GOT3 (cell line): ENCODE results near the gene SPTBN4.
"Not testable (repeated sequence)": the region's sequence is repeated elsewhere in the genome, so short reads cannot be mapped to it uniquely, and the experiment has no call there.

Experiments
- DNase-seq: peaks from one replicate; lab custom pipeline; 2025; ENCODE audit warnings: mixed read lengths; lab: John Stamatoyannopoulos, UW

SPTBN4 gene

GRCh38 chr19:40466985-40467734, at the start of gene SPTBN4:
TSS of gene SPTBN4 (plus strand) at chr19:40467001. CDS start at chr19:40472622, 5,621 bp downstream.
- no peak for DNase-seq

DNA sequence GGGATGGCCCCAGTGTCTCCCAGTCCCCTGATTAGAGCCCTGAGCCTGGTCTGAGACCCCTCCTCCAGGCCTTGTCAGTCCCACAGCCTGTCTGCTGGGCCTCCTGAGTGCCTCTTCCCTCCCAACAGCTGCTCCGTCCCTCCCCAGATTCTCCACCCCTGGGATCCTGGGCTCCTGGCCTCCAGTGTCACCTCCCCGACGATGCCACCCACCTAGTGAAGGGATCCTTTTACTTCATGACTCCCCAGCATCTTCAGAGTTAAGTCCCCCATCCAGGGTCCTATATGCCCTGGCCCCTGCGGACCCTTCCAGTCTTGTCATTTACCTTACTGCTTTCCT, 49.2 kb upstream of the SPTBN4 start:
- no peak for DNase-seq

- no peak for DNase-seq
Observed at GRCh38 chr19:40418040-40418439, 48.8 kb upstream of the SPTBN4 start.

DNA sequence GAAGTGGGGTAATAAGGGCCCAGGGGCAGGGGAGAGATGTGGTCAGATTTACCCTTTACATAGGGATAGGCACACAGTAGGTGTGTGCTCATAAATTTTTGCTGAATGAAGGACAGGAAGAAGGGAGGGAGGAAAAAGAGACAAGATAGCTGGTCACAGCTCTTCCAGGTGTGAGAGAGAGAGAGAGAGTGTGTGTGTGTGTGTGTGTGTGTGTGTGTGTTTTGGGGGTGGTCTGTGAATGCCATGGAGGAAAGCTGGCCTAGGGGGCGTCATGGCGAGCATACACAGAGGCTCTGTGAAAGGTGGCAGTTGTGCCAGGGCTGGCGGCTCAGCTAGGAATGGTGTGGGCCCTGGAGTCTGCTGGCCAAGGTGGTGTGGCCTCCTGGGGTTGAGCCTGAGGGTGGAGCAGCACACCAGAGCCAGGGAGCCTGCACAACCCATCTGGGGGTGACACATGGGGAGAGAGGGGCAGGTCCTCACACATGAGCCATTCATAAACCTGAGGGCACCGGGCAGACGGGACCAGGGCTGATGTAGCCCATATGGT, 47.7 kb upstream of the SPTBN4 start:
- no peak for DNase-seq

- no peak for DNase-seq
Observed at GRCh38 chr19:40419780-40420179, 47.0 kb upstream of the SPTBN4 start.

- no peak for DNase-seq
Observed at GRCh38 chr19:40420451-40420765, 46.4 kb upstream of the SPTBN4 start.

DNA sequence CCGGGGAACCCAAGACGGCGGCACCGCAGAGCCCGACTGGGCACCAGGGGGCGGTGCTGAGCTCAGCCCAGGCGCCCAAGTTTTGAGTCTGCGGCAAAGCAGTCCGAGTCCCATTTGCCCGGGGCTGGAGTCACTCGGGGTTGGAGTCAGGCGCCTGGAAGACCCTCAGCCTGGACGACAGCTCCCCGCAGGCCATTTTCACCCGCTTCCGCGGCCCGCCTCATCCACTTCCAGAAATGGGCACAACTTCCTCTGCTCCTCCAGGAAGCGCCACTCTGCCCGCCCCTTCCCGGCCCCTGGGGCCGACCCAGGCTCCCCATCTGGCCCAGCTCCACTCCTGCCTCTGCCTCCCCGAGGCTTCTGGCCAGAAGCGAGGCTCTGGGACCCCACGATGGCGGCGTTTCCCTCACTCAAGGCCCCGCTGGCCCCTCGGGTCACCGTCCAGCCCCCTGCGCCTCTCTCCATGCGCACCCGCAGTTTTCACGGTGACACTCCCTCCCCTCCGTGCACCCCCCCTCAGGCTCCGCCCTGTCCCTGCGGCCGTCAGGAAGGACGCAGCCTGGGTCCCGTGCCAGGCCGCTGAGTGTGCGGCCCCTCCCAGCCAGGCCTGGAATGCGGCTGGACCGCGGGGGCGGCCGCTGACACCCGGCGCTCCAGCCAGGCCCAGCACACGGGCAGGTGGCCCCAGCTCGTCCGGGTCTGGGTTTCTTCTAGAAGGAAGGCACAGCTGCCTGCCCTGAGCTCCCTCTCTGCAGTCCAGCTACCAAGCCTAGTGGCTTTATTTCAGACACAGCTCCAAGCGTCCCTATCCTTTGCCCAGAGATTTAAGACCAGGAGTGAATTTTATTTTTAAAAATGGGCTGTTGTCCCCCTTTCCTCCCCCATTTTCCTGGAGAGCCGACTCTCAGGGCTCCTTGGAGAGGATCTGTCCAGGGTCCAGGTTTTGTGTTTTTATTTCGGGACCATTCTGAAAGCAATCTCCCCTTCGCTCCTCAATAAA, 45.7 kb upstream of the SPTBN4 start:
- peak; percentile 77 for DNase-seq

DNA sequence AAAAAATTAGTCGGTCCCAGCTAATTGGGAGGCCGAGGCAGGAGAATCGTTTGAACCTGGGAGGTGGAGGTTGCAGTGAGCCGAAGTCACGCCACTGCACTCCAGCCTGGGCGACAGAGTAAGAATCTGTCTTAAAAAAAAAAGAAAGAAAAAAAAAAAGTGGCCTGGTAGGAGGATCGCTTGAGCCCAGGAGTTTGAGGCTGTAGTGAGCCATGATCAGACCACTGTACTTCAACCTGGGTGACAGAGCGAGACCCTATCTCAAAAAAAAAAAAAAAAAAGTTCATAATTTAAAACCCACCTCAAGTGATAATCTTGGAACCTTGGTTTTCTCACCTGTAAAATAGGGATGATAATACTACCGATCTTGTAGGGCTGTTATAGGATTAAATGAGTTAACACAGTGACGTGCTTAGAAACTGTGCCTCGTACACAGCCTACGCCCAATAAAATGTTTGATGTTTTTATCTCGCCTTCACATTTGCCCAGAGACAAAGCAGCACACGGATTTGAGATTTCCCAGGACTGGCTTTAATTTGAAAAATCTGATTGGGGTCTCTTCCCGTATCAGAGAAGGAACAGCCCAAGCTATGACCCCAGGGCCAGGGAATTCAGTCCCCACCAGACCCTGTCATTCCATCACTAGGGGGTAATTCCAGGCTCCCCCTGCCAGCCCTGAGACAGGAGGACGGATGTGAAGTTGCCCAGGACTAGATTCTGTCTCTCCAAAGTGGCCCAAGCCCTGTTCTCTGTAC, 44.6 kb upstream of the SPTBN4 start:
- no peak for DNase-seq

GRCh38 chr19:40422748-40423566, 43.8 kb upstream of the SPTBN4 start:
- DNase-seq = no peak

DNA sequence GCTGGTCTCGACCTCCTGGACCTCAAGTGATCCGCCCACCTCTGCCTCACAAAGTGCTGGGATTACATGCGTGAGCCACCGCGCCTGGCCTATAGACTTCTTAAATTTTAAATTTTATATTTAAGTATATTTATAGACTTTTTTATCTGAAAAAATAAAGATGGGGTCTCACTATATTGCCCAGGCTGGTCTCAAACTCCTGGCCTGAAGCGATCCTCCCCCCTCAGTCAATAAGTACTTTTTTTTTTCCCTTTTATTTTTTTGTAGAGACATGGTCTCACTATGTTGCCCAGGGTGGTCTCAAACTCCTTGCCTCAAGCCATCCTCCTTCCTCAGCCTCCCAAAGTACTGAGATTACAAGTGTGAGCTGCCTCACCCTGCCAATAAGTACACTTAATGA, 42.9 kb upstream of the SPTBN4 start:
- no peak for DNase-seq

GRCh38 chr19:40424637-40425449, 42.0 kb upstream of the SPTBN4 start:
- no peak for DNase-seq

DNA sequence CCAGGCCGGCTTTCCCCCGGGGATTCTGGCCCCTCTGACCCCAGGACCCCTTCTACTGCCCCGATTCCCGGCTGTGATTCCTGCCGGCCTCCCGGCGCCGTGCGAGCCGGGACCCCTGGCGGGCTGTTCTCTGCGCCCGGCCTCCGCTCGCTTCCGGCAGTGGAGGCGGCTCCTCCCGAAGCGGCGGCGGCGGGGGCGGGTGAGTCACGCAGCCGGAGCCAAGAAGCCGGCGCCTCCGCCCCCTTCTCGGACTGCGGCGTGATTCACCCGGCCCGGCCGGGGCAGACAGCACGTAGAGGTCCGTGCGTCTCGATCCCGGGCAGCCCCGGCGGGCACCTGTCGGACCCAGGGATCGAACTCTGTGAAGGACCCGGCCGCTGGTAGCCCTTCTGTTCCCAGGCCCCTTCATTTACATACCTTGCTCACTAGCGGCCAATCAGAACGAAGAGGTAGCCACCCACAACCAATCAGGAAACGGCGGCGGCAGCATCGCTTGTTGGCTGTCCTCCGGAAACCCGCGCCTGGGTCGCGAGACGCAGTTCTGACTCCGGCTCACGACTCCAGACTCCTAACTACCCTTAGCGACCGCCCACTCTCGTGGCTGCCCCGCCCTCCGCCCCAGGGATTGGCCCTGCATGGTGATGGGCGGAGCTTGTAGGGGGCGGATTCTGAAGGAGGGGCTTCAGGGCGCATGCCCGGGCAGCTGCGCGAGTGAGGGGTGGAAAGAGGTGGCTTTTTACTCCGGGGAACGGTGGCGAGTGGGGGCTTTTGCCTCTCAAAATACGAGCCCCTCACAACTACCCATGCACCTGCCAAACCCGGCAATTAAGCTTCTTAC, 41.1 kb upstream of the SPTBN4 start, which contains the start of gene SERTAD1:
Gene SERTAD1 (minus strand): TSS at position 543 of the 838 bp plus-strand sequence. CDS start 2,446 bp downstream, outside the sequence.
- DNase-seq = peak; percentile 97

GRCh38 chr19:40428197-40428596, 38.6 kb upstream of the SPTBN4 start:
- DNase-seq = not testable (repeated sequence)

GRCh38 chr19:40430242-40430641, 36.6 kb upstream of the SPTBN4 start:
- not testable (repeated sequence) for DNase-seq

- no peak for DNase-seq
Observed at GRCh38 chr19:40431698-40432097, 35.1 kb upstream of the SPTBN4 start.

DNA sequence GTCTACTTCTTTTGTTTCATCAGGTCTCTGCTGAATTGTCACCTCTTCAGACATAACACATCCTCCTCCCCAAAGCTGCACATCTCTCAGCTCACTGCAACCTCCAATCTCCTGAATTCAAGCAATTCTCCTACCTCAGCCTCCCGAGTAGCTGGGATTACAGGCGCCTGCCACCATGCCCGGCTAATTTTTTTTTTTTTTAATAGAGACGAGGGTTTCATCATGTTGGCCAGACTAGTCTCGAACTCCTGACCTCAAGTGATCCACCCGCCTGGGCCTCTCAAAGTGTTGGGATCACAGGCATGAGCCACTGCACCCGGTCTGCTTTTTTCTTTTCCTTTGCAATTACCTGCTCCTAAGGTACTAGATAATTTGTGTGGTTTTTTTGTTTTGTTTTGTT, 34.0 kb upstream of the SPTBN4 start:
- DNase-seq = not testable (repeated sequence)

GRCh38 chr19:40433391-40434216, 33.2 kb upstream of the SPTBN4 start:
- DNase-seq = peak; percentile 62

- DNase-seq = no peak
Observed at GRCh38 chr19:40438284-40438683, 28.5 kb upstream of the SPTBN4 start.
